IPS-11a (cell line): ENCODE data around the gene FPR3.
"Not testable (repeated sequence)": the region's sequence is repeated elsewhere in the genome, so short reads cannot be mapped to it uniquely, and the experiment has no call there.

Source experiments
- H3K4me3 ChIP-seq: one replicate; pipeline ENCODE4 v1.5.1; 2013; ENCODE audit warnings: low read depth, low read length, control low read depth

The FPR3 gene

GRCh38 chr19:51783372-51783771, 11.6 kb upstream of the FPR3 start:
- no peak overlapping the region for H3K4me3 ChIP-seq

DNA sequence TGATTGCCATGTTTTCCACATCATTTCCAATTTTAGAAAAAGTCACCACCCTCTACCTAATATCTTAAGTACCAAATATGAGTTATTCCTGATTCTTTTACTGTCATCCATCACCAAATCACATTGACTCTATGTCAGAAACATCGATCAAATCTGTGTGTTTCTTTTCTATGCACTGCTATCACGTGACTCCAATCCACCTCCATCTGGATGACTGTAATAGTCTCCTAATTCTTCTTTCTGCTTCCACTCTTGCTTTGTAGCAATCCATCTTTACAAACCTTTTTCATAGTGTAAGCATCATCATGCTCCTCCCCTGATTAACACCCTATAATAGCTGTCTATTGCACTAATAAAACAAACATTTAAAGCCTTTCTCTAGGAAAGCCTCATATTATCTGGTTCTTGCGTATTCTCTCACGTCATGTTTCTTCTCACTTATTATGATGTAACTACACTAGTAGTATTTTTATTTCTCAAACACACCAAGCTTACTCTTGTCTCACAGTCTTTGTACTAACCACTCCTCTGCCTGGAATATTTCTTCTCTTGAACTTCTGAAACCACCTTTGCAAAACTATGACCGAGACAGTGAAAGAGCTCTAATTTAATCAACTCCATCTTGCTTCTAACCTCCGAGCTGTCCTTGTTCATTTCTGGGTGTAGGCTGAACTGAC, 10.7 kb upstream of the FPR3 start:
- no peak overlapping the region for H3K4me3 ChIP-seq

DNA sequence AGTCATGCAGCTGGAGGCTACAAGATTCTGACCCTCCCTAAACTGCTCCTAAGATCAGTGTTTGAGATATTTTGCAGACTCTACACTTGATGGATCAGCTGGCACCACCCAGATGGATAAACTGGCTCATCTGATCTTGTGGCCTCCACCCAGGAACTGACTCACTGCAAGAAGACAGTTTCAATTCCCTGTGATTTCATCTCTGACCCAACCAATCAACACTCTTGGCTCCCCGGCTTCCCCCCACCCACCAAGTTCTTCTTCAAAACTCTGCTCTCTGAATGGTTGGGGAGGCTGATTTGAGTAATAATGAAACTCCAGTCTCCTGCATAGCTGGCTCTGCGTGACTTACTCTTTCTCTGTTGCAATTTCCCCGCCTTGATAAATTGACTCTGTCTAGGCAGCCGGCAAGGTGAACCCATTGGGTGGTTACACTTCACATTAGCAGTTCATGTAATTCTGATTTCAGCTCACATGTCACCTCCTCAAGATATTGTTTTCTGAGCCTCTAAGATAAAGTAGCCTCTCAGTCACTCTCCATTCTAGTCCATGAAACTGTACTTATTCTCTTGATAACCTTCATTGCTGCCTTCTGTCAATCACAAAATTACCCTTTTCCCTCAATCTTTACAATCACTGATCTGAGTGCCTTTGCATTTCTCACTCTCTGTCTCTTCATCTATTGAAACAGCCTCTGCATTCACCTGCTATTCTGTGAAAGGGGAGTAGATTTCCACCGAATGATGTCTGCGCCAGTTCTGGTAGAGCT, 9.9 kb upstream of the FPR3 start:
- no peak overlapping the region for H3K4me3 ChIP-seq

GRCh38 chr19:51786646-51787494, 8.1 kb upstream of the FPR3 start:
- H3K4me3 ChIP-seq: no peak overlapping the region

DNA sequence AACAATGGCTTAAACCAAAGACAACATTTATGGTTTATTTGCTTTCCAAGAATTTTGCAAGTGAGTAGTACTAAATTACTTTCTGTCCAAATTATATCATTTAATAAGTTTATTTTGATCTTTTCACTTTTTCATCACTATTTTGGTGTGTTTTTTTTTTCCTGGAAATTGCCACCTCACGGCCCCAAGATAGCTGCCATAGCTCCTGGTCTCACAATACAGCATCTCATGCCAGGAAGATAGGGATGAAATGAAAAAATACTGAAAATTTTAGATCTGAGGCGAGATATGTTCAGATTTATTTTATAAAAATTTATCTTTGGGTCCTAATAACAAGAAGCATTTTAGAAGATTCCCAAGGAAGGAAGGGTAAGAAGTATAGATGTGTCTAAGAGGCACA, 6.9 kb upstream of the FPR3 start:
- no peak overlapping the region for H3K4me3 ChIP-seq

GRCh38 chr19:51789061-51789795, 5.7 kb upstream of the FPR3 start:
- H3K4me3 ChIP-seq: no peak overlapping the region

- no peak overlapping the region for H3K4me3 ChIP-seq
These were observed 2.0 kb upstream of the FPR3 start for GRCh38 chr19:51792932-51793331.

GRCh38 chr19:51793994-51794393, 963 bp upstream of the FPR3 start:
- H3K4me3 ChIP-seq: no peak overlapping the region

DNA sequence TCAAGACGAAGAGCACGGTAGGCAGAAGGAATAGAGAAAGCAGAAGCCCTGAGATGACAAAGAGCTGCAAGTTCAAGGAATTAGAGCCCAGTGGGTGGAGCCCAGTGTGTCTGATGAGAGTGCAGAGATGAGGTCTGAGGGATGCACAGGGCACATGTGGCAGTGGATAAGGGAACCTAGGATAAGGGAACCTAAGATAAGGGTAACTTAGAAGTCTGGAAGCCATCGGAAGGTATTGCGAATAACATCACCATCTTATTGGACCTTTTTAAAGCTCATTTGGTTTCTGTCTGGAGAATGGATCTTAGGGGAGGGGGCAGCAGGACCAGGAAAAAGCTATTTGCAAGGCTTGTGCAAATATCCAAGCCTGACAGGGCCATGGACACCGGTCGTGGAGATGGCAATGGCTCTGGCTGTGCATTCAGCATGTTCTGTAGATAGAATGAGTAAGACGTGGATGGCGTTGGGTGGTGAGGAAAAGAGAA, 1.3 kb downstream of the FPR3 start:
- H3K4me3 ChIP-seq: no peak overlapping the region

DNA sequence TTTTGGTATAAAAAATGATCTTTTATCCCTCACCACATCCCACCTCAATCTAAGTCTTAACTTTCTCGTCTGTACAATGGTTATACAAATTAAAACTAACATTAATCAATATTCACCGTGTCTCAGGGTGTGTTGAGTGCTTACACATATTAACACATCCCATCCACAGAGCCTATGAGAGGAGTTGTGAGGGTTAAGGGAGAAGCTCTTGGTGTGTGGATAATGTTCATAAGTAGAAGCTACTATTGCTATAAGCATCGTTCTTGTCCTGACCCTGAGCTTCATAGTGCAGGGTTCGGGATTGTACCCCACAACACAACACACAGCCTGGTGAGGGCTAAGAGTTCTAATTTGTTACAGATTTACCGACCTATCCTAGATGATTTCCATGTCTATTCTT, 2.5 kb downstream of the FPR3 start:
- no peak overlapping the region for H3K4me3 ChIP-seq

GRCh38 chr19:51798062-51798461, 3.1 kb downstream of the FPR3 start:
- H3K4me3 ChIP-seq: no peak overlapping the region

GRCh38 chr19:51799034-51799773, 4.2 kb downstream of the FPR3 start:
- no peak overlapping the region for H3K4me3 ChIP-seq

DNA sequence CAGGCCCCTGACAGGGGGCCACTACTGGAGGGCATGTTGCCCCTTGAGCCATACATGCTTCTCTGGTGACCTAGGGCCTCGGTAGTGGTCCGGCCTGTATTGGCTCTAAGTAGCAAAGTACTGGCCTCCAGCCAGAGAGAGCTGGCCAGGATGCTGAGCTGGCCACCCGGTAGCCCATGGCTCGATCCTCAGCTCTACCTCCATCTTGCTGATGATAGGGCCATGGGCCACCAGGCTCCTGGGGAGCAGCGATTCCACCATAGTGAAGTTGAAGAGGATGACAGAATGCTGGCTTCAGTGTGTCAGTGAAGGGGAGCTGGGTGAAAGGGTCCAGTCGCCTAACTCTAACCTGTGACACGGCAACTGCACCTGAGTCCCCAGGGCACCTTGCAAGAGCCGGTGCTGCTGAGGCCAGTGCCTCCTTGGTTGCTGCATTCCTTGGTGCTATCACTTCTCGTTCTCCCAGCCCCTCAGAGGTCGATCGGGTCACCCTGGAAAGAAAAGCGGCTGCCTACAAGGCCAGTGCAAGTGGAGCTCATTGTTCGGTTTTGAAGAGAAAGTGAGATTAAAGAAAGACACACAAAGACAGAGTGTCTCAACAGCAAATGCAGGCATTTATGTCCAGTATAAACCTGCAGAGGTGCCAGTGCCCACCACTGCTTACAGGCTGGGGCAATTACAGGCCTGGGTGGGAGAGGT, 5.0 kb downstream of the FPR3 start:
- H3K4me3 ChIP-seq: no peak overlapping the region

DNA sequence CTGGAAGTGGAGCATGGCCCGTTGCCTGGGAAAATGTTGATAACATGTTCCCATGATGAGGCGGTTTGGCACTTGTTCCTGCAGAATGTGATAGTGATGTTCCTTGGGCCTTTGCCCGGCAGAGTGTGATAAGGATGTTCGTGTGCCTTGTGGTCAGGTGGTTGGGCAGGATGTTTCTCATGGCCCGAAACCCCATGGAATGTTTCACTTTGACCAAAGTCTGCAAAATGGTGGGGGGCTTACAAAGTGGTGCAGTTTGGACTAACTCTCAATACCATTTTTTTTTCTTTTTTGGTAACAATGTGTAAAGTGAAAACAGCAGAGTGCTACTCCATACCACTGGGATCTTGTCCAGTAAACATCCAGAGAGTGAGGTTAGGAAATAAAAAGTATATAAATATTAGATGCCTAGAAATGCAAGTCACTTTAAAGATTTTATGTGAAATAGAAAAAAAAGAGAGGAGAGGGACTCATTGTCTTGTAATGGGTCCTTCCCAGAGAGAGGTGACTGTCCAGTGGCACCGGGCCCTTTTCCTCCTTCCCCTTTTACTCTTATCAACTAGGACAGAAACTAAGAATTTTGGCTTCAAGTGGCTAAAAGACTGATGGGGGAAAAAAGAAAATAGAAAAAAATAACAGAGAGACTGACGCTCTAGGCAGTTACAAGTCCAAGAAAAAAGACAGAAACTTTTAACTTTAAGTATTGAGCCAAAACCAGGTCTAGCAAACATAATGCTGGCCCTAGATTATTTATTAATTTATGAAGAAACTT, 5.7 kb downstream of the FPR3 start:
- no peak overlapping the region for H3K4me3 ChIP-seq

DNA sequence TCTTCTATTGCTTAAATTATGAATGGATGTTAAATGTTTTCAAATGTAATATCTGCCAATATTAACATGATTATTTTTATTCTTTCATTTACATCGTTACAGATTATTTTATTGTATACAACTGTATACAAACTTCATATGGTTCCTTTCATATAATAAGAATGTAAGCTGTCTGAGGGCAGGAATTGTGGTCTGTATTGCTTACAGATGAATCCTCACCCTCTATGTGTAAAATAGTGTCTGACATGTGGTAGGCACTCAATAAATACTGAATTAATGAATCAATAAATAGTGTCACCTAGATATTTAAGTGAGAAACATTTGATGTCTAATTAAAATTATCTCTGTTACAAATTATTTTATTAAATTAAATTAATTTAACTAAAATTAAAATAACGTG, 7.8 kb downstream of the FPR3 start:
- no peak overlapping the region for H3K4me3 ChIP-seq

DNA sequence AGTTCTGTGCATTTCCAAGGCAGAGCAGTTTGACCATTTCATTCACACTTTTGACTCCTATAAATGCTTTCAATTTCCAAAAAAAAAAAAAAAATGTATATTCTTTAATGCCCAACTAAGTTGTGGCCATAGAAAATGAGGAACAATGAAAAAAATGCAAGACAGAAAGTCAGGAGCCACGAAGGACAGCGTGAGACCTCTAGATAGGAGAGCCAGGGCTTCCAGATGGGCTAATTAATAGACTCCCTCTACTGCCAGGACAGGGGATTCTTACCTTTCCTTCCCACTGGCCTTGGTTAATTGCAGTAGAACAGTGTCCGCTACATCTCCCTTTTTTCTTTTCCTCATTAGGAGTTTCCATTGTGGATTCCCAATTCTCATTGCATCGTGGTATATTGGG, 8.6 kb downstream of the FPR3 start:
- H3K4me3 ChIP-seq: no peak overlapping the region

DNA sequence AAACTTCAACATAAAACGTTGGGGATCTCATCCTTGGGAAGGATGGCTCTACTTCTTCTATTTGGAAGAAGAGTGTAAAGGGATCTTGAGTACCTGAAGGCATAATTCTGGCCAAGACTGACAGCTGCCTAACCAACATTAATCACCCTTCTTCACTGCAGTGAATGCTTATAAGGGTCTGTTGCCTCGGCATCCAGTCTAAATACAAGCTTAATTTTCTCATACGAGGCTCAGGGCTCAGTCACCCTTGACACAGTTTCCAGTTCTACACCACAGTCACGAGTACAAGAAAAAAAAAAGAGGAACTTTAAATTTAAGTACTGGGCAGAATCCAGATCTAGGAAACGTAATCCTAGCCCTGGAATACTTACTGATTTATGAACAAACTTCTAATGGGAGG, 9.0 kb downstream of the FPR3 start:
- no peak overlapping the region for H3K4me3 ChIP-seq

- H3K4me3 ChIP-seq: not testable (repeated sequence)
These were observed 9.8 kb downstream of the FPR3 start for GRCh38 chr19:51804789-51805188.

DNA sequence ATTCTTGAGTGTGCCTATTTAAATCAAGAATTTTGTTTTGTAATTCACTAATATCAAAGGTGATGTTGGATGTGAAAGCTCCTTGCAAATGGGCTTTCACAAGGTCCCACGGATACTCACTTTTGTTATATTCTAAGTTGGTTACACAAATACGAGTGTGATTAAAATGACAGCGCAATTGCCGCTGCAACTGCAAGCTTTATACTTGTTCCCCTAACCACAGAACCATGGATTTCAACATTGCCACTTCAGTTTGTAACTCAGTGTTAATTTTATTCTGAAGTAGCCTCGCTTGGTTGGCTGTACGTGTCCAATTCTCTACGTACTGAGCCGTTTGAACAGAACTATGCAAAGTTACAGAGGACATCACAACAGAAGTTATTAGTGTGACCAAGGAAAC, 10.4 kb downstream of the FPR3 start:
- not testable (repeated sequence) for H3K4me3 ChIP-seq
